T-helper 9 cell (primary cell): Measurements from ENCODE around the gene HIC1.
"Not testable (repeated sequence)": the region's sequence is repeated elsewhere in the genome, so short reads cannot be mapped to it uniquely, and the experiment has no call there.

ENCODE experiments used
- DNase-seq: peaks from one replicate; pipeline ENCODE4 v3.0.0-alpha.2; 2020
- total RNA-seq, 2 donors: gene quantifications; one replicate each; lab custom pipeline; 2026; lab: John Stamatoyannopoulos, UW

HIC1 gene
- 19.3 to 22.1 reads per million in 2 donors for total RNA-seq

- peak; percentile 71 for DNase-seq
These were observed at the start of gene HIC1 for GRCh38 chr17:2054512-2055291. Gene HIC1, plus strand, starts transcription at chr17:2055103. Its CDS starts 1,588 bp downstream, at chr17:2056691.

- DNase-seq = no peak
These were observed 46.4 kb upstream of the HIC1 start for GRCh38 chr17:2008332-2009126.

- DNase-seq = no peak
These were observed 45.2 kb upstream of the HIC1 start for GRCh38 chr17:2009737-2010136.

- DNase-seq = no peak
These were observed 43.2 kb upstream of the HIC1 start for GRCh38 chr17:2011411-2012371.

GRCh38 chr17:2012499-2012898 is 42.4 kb upstream of the HIC1 start:
- DNase-seq = no peak

- DNase-seq = not testable (repeated sequence)
These were observed 41.5 kb upstream of the HIC1 start for GRCh38 chr17:2013220-2013993.

GRCh38 chr17:2013994-2014317 is 40.9 kb upstream of the HIC1 start:
- DNase-seq = no peak

GRCh38 chr17:2015314-2015713 is 39.6 kb upstream of the HIC1 start:
- no peak for DNase-seq

GRCh38 chr17:2016494-2016893 is 38.4 kb upstream of the HIC1 start:
- no peak for DNase-seq

GRCh38 chr17:2017274-2017941 is 37.5 kb upstream of the HIC1 start:
- DNase-seq = no peak

- no peak for DNase-seq
These were observed 36.0 kb upstream of the HIC1 start for GRCh38 chr17:2018716-2019510.

GRCh38 chr17:2019723-2020122 is 35.2 kb upstream of the HIC1 start:
- DNase-seq = no peak

- DNase-seq = no peak
These were observed 34.2 kb upstream of the HIC1 start for GRCh38 chr17:2020721-2021120.

- DNase-seq = no peak
These were observed 32.2 kb upstream of the HIC1 start for GRCh38 chr17:2022647-2023240.

- no peak for DNase-seq
These were observed 31.6 kb upstream of the HIC1 start for GRCh38 chr17:2023256-2023655.

- DNase-seq = peak; percentile 31
These were observed 31.0 kb upstream of the HIC1 start for GRCh38 chr17:2023692-2024571.

GRCh38 chr17:2024572-2025219 is 30.2 kb upstream of the HIC1 start:
- DNase-seq = no peak

GRCh38 chr17:2025220-2025621 is 29.7 kb upstream of the HIC1 start, which contains the start of gene RTN4RL1:
Gene RTN4RL1, minus strand, starts transcription at chr17:2025334. Its CDS starts 469 bp downstream, at chr17:2024865.
- DNase-seq = peak; percentile 70
